Measurements from ENCODE around the gene BAD. TPM values are rescaled to one million over a fixed set of nuclear protein-coding genes. Genes with fewer than 3 reads are reported as not detected.

Gene BAD
- total and polyA plus RNA-seq, 2 of the 13 experiments (the other 11 are each of a cell fraction or from before 2014, with no cell fraction given) = 17.9 to 28.5 TPM

GRCh38 chr11:64225608-64226506, 58.6 kb downstream of the BAD start, which contains the start of the genes NUDT22 and TRPT1:
Gene NUDT22 (plus strand): TSS chr11:64226274. CDS start chr11:64226653, 379 bp downstream.
Gene TRPT1 (minus strand): TSS chr11:64226186. CDS start chr11:64225860, 326 bp downstream.
- intact Hi-C loops (cut with micrococcal nuclease; ENCODE audit: unreplicated experiment) = no loop called here
- TF ChIP-seq ISX (CRISPR knock-in tag; conservative IDR thresholded peaks at IDR 0.05) = 0 out of 2 replicates have a peak, but pooled peaks have one; percentile 78
- no peak for TF ChIP-seq ZNF430 (CRISPR knock-in tag; IDR thresholded peaks at IDR 0.05)
- TF ChIP-seq ZSCAN9 (CRISPR knock-in tag; IDR thresholded peaks at IDR 0.05; ENCODE audit: borderline replicate concordance) = no peak
- TF ChIP-seq NKX3-1 (CRISPR knock-in tag; IDR thresholded peaks at IDR 0.05) = peak; percentile 79; the same call in 1 of the 2 replicates
- no peak; the same call in 1 of the 2 replicates for TF ChIP-seq SIN3A (IDR thresholded peaks at IDR 0.05; ENCODE audit: borderline replicate concordance, low read depth, low read length)
- no peak for TF ChIP-seq MAFK (conservative IDR thresholded peaks at IDR 0.05 in 1 of 2, IDR thresholded peaks at IDR 0.05 in 1 of 2; ENCODE audit: low read length in 2 of 2)
- TF ChIP-seq ZNF441 (CRISPR knock-in tag; IDR thresholded peaks at IDR 0.05; ENCODE audit: borderline replicate concordance) = peak; percentile 32; the same call in 1 of the 2 replicates
- peak; percentile 65; the same call in 1 of the 2 replicates for TF ChIP-seq HES4 (CRISPR knock-in tag; IDR thresholded peaks at IDR 0.05; ENCODE audit: borderline replicate concordance)
- TF ChIP-seq ZNF740 (CRISPR knock-in tag; IDR thresholded peaks at IDR 0.05) = no peak
- no peak for TF ChIP-seq ETV6 (CRISPR knock-in tag; conservative IDR thresholded peaks at IDR 0.05)
- TF ChIP-seq ZNF549 (CRISPR knock-in tag; IDR thresholded peaks at IDR 0.05) = peak; percentile 65; the same call in 1 of the 2 replicates
- TF ChIP-seq NFAT5 (CRISPR knock-in tag; IDR thresholded peaks at IDR 0.05) = no peak
- TF ChIP-seq ZNF790 (CRISPR knock-in tag; IDR thresholded peaks at IDR 0.05; ENCODE audit: borderline replicate concordance) = peak; percentile 64; the same call in 1 of the 2 replicates
- peak; percentile 68; the same call in 1 of the 2 replicates for TF ChIP-seq NFKBIZ (CRISPR knock-in tag; IDR thresholded peaks at IDR 0.05)
- no peak for TF ChIP-seq KDM6A (CRISPR knock-in tag; IDR thresholded peaks at IDR 0.05; ENCODE audit: low read depth)
- TF ChIP-seq ATF1 (CRISPR knock-in tag; IDR thresholded peaks at IDR 0.05) = no peak
- TF ChIP-seq NPAS2 (CRISPR knock-in tag; IDR thresholded peaks at IDR 0.05; ENCODE audit: borderline replicate concordance) = no peak
- TF ChIP-seq ZNF460 (CRISPR knock-in tag; IDR thresholded peaks at IDR 0.05; ENCODE audit: borderline replicate concordance) = no peak
- no peak for TF ChIP-seq MAF1 (CRISPR knock-in tag; IDR thresholded peaks at IDR 0.05; ENCODE audit: borderline replicate concordance)

More at GRCh38 chr11:64225608-64226506, 58.6 kb downstream of the BAD start, which contains the start of the genes NUDT22 and TRPT1:
- CTCF ChIA-PET (ENCODE audit: low intra/inter-chr PET ratio, low total read pairs) = no interaction called here
- no peaks in the 10 kb centered on the region for H3K27me3 ChIP-seq (ENCODE audit: control insufficient read depth in 1 of 2, insufficient read depth in 2 of 2, low read length in 2 of 2)
- H3K4me1 ChIP-seq (ENCODE audit: insufficient read depth, low read length) = peaks cover 34% of the 10 kb centered on the region
- no peaks in the 10 kb centered on the region for H3K9me3 ChIP-seq (ENCODE audit: low read length)
- no peaks in the 10 kb centered on the region for H4K20me1 ChIP-seq (ENCODE audit: insufficient read depth, low read length)
- POLR2A ChIA-PET = interaction anchor here (1.0 to 3.3 kb wide), 15 partner anchors 8 to 218 kb away, joined by 3 to 27 read pairs (median 7); partner anchors contain the start of genes ESRRA, FKBP2, PPP1R14B and PRDX5
- H3K9ac ChIP-seq (ENCODE audit: insufficient read depth, low read depth, low read length) = peak within 1 kb of the TSS; percentile 77
- H3K36me3 ChIP-seq (replicated peaks in 1 of 2; ENCODE audit: control insufficient read depth in 1 of 2, insufficient read depth in 2 of 2, low read length in 2 of 2) = peaks cover 0 to 3% of the 10 kb centered on the region in 2 experiments; a peak in 2 of 5 replicates
- in situ Hi-C loops (cut with HindIII; ENCODE audit: extremely low pct_ligation_motif_present, low pct_unique_long_range_greater_than_20kb) = no loop called here
- TSS peak; percentile 62 for BruUV-seq (replicated peaks)
- peak within 1 kb of the TSS; percentile 96 for H3K4me2 ChIP-seq (ENCODE audit: low read depth, low read length)
- no peaks in the 10 kb centered on the region for H3K79me2 ChIP-seq (ENCODE audit: insufficient read depth, low read length)
- peak within 1 kb of the TSS; percentile 78 to 96 (median 82) for H3K4me3 ChIP-seq (replicated peaks in 1 of 3; ENCODE audit: insufficient read depth in 1 of 3, low read depth in 2 of 3, low read length in 3 of 3)
- no peak within 1 kb of the TSS for H2AFZ ChIP-seq (ENCODE audit: low read length)
- FAIRE-seq = no peak
- DNase-seq (ENCODE audit: low spot score) = peak; percentile 77
- H3K27ac ChIP-seq (ENCODE audit: extremely low read length, insufficient read depth, low read length) = peak within 1 kb of the TSS; percentile 56
- peak; percentile 78 for ATAC-seq
- 0% methylated on average over 1 of the region's 54 CpGs for WGBS (ENCODE audit: low lambda C conversion rate)
